HL-60 (cell line): ENCODE results near the gene KNL1.
"Not testable (repeated sequence)": the region's sequence is repeated elsewhere in the genome, so short reads cannot be mapped to it uniquely, and the experiment has no call there.

Experiments
- DNase-seq, 2 experiments: peaks; one replicate each; pipeline ENCODE4 v3.0.0-alpha.2; 2010 to 2020; ENCODE audit warnings: low read depth in 1 of 2, low spot score in 1 of 2
- H3K27ac ChIP-seq: fragments of 250-450 bp; sonication (Bioruptor Pico); replicated peaks from 2 replicates; pipeline ENCODE4 v1.5.1; 2020; ENCODE audit warnings: mild to moderate bottlenecking, moderate library complexity
- H3K27me3 ChIP-seq: fragments of 250-450 bp; sonication (Bioruptor Pico); 2 replicates; pipeline ENCODE4 v1.5.1; 2021; ENCODE audit warnings: mild to moderate bottlenecking, moderate library complexity; ENCODE audit not compliant: insufficient read depth, poor library complexity, severe bottlenecking
- H3K4me3 ChIP-seq: replicated peaks from 2 replicates; pipeline ENCODE4 v1.5.1; 2011; ENCODE audit warnings: mild to moderate bottlenecking, control low read depth, low read length; ENCODE audit not compliant: insufficient read depth
- GABPA ChIP-seq: IDR thresholded peaks from 2 replicates; pipeline ENCODE4 v1.6.1; 2012; ENCODE audit warnings: low read depth
- POLR2AphosphoS5 ChIP-seq: IDR thresholded peaks from 2 replicates; pipeline ENCODE4 v1.6.1; 2012; ENCODE audit warnings: low read depth
- SPI1 ChIP-seq: IDR thresholded peaks from 2 replicates; pipeline ENCODE4 v1.6.1; 2012; ENCODE audit warnings: low read depth, mild to moderate bottlenecking, borderline replicate concordance
- TF ChIP-seq, protein P1 (sequence below): IDR thresholded peaks from one replicate; pipeline ENCODE4 v1.5.1; 2011; ENCODE audit warnings: low read length, control low read depth, inconsistent platforms; ENCODE audit not compliant: insufficient read depth
- TF ChIP-seq, protein P2 (sequence below): IDR thresholded peaks from 2 replicates; pipeline ENCODE4 v1.6.1; 2012; ENCODE audit warnings: low read depth; ENCODE audit not compliant: insufficient replicate concordance

KNL1 gene

DNA sequence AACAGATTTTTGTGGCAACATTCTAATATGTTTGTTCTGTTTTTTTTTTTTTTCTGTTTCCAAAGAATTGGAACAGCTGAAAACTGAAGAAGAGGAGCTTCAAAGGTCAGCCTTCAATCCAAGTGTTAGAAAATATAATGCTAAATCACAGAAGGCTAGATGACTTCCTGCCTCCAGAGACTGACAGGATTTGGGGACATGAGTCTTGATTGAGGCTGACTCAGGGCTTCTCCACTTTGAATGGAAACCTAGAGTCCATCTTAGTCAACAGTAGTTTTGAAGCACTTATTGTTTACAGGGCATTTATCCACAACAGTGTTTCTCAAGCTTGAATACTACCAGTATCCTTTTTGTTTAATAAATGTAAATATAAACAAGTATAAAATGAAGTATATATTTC is 56.4 kb downstream of the KNL1 start:
- TF ChIP-seq POLR2AphosphoS5 = no peak
- TF ChIP-seq GABPA = no peak
- TF ChIP-seq SPI1 = no peak
- TF ChIP-seq, protein P1, sequence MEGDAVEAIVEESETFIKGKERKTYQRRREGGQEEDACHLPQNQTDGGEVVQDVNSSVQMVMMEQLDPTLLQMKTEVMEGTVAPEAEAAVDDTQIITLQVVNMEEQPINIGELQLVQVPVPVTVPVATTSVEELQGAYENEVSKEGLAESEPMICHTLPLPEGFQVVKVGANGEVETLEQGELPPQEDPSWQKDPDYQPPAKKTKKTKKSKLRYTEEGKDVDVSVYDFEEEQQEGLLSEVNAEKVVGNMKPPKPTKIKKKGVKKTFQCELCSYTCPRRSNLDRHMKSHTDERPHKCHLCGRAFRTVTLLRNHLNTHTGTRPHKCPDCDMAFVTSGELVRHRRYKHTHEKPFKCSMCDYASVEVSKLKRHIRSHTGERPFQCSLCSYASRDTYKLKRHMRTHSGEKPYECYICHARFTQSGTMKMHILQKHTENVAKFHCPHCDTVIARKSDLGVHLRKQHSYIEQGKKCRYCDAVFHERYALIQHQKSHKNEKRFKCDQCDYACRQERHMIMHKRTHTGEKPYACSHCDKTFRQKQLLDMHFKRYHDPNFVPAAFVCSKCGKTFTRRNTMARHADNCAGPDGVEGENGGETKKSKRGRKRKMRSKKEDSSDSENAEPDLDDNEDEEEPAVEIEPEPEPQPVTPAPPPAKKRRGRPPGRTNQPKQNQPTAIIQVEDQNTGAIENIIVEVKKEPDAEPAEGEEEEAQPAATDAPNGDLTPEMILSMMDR = no peak
- TF ChIP-seq, protein P2, sequence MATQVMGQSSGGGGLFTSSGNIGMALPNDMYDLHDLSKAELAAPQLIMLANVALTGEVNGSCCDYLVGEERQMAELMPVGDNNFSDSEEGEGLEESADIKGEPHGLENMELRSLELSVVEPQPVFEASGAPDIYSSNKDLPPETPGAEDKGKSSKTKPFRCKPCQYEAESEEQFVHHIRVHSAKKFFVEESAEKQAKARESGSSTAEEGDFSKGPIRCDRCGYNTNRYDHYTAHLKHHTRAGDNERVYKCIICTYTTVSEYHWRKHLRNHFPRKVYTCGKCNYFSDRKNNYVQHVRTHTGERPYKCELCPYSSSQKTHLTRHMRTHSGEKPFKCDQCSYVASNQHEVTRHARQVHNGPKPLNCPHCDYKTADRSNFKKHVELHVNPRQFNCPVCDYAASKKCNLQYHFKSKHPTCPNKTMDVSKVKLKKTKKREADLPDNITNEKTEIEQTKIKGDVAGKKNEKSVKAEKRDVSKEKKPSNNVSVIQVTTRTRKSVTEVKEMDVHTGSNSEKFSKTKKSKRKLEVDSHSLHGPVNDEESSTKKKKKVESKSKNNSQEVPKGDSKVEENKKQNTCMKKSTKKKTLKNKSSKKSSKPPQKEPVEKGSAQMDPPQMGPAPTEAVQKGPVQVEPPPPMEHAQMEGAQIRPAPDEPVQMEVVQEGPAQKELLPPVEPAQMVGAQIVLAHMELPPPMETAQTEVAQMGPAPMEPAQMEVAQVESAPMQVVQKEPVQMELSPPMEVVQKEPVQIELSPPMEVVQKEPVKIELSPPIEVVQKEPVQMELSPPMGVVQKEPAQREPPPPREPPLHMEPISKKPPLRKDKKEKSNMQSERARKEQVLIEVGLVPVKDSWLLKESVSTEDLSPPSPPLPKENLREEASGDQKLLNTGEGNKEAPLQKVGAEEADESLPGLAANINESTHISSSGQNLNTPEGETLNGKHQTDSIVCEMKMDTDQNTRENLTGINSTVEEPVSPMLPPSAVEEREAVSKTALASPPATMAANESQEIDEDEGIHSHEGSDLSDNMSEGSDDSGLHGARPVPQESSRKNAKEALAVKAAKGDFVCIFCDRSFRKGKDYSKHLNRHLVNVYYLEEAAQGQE = no peak
- H3K4me3 ChIP-seq = no peak overlapping the region
- no peaks in the 10 kb centered on the region for H3K27me3 ChIP-seq
- no peak overlapping the region for H3K27ac ChIP-seq
- no peak for DNase-seq

DNA sequence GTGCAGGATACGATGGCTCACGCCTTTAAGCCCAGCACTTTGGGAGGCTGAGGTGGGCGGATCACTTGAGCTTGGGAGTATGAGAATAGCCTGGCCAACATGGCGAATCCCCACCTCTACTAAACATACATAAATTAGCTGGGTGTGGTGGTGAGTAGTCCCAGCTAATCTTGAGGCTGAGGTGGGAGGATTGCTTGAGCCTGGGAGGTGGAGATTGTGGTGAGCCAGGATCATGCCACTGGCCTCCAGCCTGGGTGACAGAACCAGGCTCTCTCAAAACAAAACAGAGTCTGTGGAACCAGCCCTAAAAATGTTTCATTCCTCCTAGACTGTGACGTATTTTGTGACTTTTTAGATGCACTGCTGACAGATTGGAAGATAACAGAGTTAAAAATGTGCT is 66.6 kb downstream of the KNL1 start:
- no peak for DNase-seq
- TF ChIP-seq POLR2AphosphoS5 (no peak), SPI1 (no peak), GABPA (no peak)
- TF ChIP-seq, protein P2 = no peak
- TF ChIP-seq, protein P1 = no peak
- H3K4me3 ChIP-seq = no peak overlapping the region
- H3K27ac ChIP-seq = no peak overlapping the region
- H3K27me3 ChIP-seq = no peaks in the 10 kb centered on the region

DNA sequence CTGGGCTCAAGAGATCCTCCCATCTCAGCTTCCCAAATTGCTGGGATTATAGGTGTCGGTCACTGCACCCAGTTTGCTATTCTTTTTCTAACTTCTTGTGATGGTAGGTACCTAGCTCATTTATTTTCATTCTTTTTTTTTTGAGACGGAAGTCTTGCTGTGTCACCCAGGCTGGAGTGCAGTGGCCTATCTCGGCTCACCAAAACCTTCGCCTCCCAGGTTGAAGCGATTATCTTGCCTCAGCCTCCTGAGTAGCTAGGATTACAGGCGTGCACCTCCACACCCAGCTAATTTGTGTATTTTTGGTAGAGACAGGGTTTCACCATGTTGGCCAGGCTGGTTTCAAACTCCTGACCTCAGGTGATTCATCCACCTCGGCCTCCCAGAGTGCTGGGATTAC is 70.9 kb downstream of the KNL1 start:
- H3K27ac ChIP-seq = no peak overlapping the region
- H3K27me3 ChIP-seq = no peaks in the 10 kb centered on the region
- DNase-seq = no peak
- TF ChIP-seq SPI1 (no peak), GABPA (no peak), POLR2AphosphoS5 (no peak)
- TF ChIP-seq, protein P2 = no peak
- TF ChIP-seq, protein P1 = no peak
- no peak overlapping the region for H3K4me3 ChIP-seq

DNA sequence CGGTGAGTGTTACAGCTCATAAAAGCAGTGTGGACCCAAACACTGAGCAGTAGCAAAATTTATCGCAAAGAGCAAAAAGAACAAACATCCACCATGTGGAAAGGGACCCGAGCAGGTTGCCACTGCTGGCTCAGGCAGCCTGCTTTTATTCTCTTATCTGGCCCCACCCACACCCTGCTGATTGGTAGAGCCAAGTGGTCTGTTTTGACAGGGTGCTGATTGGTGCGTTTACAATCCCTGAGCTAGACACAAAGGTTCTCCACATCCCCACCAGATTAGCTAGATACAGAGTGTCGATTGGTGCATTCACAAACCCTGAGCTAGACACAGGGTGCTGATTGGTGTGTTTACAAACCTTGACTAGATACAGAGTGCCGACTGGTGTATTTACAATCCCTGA is 82.2 kb downstream of the KNL1 start:
- not testable (repeated sequence) for H3K4me3 ChIP-seq, H3K27ac ChIP-seq, DNase-seq, H3K27me3 ChIP-seq

DNA sequence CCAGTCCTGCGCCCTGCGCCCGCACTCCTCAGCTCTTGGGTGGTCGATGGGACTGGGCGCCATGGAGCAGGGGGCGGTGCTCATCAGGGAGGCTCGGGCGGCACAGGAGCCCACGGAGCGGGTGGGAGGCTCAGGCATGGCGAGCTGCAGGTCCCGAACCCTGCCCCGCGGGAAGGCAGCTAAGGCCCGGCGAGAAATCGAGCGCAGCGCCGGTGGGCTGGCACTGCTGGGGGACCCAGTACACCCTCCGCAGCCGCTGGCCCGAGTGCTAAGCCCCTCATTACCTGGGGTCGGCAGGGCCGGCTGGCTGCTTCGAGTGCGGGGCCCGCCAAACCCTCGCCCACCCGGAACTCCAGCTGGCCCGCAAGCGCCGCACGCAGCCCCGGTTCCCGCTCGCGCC is 82.9 kb downstream of the KNL1 start:
- H3K27me3 ChIP-seq, DNase-seq, H3K27ac ChIP-seq, H3K4me3 ChIP-seq: not testable (repeated sequence)
